HG02884 (cell line): ENCODE measurements around the gene UBASH3A.
"Not testable (repeated sequence)": the region's sequence is repeated elsewhere in the genome, so short reads cannot be mapped to it uniquely, and the experiment has no call there.

Source experiments
- ATAC-seq: cut with Tn5 transposase; IDR thresholded peaks from one replicate; pipeline ENCODE4 v1.9.1; 2021; ENCODE audit warnings: mild to moderate bottlenecking, moderate library complexity; ENCODE audit not compliant: unreplicated experiment

Gene UBASH3A

DNA sequence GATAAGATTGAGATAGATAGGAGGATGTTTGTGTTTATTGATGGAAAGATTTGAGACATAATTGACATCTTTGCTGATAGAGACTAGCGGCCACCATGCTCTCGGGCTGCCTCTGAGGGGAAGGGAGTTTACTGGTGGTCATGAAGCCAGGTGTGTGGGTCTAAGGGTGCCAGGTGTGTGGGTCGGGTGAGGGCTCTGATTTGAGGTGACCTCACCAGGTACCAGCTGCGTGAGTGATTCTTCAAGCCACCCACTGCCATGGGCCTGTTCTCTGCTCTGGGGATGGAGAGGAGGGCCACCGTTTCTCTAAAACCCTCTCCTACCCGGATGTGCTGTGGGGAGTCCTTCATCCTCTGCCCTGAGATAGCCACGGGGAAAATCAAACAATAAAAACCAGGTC lies 3.2 kb downstream of the UBASH3A start:
- no peak for ATAC-seq

DNA sequence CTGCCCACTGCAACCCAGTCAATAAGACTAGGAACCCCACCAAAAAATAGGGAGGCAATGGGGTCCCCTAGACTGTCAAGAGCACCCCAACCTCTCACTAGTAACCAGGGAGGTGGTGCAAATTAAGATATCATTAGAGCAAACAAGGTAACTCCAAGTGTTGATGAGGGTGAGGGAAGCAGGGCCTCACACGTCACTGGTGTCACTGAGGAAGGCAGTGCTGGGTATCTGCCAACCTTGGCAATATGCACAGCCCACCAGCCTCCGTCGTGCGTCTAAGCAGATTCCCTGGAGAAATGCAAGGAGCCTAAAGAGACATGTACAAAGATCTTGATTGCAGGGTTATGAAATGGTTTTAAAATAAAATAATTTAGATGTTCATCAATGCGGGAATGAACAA lies 3.8 kb downstream of the UBASH3A start:
- ATAC-seq = no peak

DNA sequence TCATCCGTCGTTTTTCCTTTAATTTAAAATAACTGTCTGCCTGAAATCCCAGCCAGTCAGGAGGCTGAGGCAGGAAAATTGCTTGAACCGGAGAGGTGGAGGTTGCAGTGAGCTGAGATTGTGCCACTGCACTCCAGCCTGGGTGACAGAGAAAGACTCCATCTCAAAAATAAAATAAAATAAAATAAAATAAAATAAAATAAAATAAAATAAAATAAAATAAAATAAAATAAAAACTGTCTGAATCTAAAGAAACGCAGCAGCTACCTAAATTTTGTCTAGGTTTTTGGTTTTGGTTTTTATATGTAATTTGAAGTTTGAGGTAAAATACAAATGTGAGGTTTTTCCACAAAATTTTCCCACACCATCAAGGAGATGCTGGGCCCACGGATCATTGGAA lies 5.0 kb downstream of the UBASH3A start:
- not testable (repeated sequence) for ATAC-seq

GRCh38 chr21:42409366-42409765 lies 5.7 kb downstream of the UBASH3A start:
- ATAC-seq = no peak

DNA sequence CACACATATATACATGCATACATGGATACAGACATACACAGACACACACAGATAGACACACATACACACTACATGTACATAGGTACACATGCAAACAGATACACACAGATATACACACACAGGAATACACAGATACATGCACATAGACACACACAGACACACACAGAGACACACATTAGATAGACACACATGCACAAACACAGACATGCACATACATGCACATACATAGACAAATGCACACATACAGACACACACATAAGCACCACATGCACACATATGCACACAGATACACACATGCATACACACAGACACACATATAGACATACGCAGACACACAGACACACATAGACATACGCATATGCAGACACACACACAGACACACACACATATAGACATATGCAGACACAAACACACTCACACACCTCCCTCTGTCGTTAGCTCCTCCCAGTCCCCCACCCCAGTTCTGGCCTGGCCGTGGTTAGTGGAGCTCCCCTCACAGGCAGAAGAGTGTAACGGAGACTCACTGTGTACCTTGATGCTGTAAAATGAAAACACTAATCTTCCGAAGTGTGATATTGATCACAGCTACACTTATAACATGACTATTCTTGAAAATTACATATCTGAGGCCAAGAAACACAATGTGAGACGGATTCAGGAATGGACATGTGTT lies 7.6 kb downstream of the UBASH3A start:
- no peak for ATAC-seq

- ATAC-seq = no peak
Measured at GRCh38 chr21:42411891-42412635, 8.4 kb downstream of the UBASH3A start.

DNA sequence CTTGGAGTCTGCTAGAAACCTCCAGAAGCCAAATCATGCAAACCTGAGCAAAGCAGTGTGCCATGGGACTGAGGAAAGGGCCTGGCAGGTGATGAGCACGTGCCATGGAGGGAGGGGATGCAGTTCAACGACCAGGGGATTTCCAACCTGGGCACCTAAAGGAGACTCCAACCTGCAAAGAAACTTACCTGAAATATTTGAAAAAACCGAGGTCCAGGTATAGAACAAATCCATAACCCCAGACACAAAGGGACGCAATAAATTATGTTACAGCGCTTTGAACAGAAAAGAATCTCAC lies 8.9 kb downstream of the UBASH3A start:
- ATAC-seq = no peak

DNA sequence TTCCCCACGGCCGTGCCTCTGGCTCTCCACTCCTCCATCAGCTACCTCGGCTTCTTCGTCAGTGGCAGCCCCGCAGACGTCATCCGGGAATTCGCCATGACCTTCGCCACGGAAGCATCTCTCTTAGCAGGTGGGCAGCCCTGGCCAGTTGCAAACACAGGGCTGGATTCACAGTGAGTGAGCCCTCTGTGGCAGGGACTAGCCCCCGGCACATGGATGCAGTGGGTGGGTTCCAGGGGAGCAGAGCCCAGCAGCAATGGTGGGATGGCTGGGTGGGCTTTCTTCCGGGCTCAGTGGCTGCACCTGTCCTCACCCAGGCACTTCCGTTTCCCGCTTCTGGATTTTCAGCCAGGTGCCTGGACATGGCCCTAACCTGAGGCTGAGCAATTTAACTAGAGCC lies 9.4 kb downstream of the UBASH3A start:
- ATAC-seq = no peak

- ATAC-seq = no peak
Measured at GRCh38 chr21:42413500-42413899, 9.8 kb downstream of the UBASH3A start.

- ATAC-seq = no peak
Measured at GRCh38 chr21:42414066-42414465, 10.4 kb downstream of the UBASH3A start.

GRCh38 chr21:42414553-42414927 lies 10.8 kb downstream of the UBASH3A start:
- no peak for ATAC-seq

DNA sequence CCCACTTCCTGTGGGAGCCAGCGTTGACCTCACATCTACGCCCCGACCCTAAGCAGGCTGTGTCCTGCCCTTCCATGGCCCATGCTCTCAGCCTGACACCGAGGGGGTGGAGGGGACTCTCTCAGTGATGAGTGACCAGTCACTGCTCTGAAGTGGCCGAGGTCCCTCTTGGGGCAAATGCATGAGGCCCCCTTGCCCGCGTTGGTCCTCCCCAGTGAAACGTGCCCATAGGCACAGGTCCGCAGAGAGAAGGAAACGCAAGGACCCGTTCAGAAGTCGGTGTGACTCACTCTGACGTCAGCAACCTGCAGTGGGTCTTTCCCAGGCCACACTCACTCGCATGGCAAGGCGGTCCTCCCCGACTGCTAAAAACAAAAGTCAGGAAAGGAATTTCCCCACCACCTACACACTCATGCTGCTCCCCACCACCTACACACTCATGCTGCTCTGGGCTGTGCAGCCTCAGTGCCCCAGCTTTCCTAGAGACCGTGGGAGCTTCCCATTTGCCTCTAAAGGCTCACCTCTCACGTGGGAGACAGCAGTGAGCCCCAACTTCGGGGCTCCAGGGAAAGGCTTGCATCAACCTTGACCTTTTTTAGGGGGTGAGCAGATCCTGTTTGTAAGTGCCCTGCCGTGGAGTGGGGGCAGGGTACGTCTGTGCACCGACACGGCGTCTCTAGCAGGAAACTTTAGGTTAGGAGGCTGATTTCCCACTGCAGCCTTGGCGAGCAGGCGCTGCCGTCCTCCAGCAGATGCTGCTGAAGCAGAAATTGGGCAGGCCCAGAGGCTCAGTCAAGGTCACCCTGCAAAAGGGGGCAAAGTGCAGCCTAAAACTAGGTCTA lies 11.4 kb downstream of the UBASH3A start:
- peak; percentile 79 for ATAC-seq

DNA sequence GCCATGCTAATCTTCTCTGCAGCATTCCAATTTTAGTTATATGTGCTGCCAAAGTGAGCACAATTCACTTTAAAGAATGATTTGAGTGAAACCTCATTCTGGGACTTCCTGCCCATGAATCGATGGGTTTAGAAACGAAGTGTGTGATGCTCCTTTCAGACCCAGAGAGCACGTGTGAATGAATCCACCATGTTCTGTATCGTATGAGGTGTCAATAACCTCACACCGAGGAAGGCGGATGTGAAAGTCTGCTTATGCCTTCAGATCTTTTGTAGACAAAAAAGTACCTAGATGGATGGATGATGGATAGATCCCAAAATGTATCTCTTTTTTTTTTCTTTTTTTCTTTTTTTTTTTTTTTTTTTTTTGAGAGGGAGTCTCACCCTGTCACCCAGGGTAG lies 13.8 kb downstream of the UBASH3A start:
- no peak for ATAC-seq

DNA sequence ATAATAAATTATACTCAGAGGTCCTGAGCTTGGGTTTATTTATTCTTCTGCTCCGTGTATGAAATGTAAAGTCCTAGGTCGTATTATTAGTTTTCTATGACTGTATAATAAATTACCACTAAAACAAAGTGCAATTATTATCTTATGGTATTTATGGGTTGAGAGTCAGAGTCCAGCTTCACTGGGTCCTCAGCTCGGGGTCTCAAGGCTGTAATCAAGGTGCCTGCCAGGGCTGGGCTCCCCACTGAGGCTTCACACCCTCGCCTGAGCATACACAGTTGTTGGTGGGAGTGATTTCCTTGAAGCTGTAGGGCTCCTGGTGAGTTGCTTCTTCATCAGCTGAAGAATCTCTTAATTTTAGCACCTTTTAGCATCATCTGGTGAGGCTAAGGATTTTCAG lies 15.2 kb downstream of the UBASH3A start:
- no peak for ATAC-seq

- no peak for ATAC-seq
Measured at GRCh38 chr21:42419845-42420244, 16.1 kb downstream of the UBASH3A start.

- no peak for ATAC-seq
Measured at GRCh38 chr21:42421018-42421793, 17.5 kb downstream of the UBASH3A start.

DNA sequence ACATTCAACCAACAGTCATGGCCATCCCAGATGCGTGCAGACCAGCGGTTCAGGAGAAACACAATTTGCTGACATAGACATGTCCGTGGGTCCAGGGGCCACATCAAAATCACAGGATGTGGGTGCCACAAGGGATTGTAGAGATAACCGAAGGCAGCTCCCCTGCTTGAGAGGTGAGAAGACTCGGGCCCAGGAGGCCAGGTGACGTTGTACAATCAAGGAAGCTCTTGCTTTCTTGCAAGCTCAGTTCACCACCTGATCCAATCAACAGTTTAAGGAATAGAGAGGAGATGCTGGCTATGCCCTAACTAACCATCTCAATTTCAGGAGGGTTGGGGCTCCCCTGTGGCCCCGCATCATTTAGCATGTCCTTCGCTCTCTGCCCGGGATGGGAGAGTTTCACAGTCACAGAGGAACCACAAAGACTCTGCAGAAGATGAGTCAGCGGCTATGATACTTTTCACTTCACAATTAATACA lies 19.5 kb downstream of the UBASH3A start:
- no peak for ATAC-seq

- no peak for ATAC-seq
Measured at GRCh38 chr21:42423685-42424084, 20.0 kb downstream of the UBASH3A start.

- no peak for ATAC-seq
Measured at GRCh38 chr21:42424914-42425541, 21.3 kb downstream of the UBASH3A start.

DNA sequence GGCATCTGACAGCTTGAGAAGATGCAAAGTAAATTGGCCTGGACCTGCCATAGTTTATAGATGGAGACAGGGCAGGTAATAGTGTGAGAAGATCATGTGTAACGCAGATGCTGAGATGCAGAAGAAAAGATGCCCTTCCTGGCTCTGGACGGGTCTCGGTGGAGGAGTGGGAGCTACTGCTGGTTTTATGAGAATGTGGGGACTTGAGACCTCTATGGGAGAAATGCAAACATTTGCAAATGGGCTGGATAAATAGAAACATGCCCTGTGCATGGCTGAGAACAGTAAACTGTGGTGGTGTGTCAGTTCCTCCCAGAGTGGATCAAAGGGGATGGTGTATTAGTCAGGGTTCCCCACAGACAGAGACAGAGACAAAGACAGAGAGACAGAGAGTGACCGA lies 21.9 kb downstream of the UBASH3A start:
- no peak for ATAC-seq

DNA sequence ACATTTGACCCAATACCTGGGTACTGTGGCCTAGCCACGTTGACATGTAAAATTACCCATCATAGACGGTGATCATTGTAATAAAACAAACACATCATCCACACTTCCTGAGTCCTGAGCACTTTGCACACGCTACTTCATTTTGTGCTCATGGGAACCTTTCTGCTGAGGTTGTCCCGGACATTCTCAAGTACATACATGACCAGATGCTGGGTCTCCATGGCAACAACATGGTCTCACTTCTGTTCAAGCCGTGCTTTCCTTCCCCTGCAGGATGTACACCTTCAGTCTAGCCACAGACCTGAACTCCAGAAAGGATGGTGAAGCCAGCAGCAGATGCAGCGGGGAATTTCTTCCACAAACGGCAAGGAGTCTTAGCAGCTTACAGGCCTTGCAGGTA lies 22.7 kb downstream of the UBASH3A start:
- ATAC-seq = no peak
